GM12878 (cell line): ENCODE data around the gene SYNM. TPM values are rescaled to one million over a fixed set of nuclear protein-coding genes. Genes with fewer than 3 reads are reported as not detected.

Source experiments
- BHLHE40 ChIP-seq, 2 experiments: fragments of 450-650 bp in 1 of 2; IDR thresholded peaks; 2 replicates each; pipeline ENCODE4 v1.6.1; 2011 to 2017; ENCODE audit warnings: low read depth in 2 of 2, borderline replicate concordance in 1 of 2, improper control_type of control experiment in 1 of 2, low read length in 1 of 2, mild to moderate bottlenecking in 1 of 2
- DPF2 ChIP-seq: fragments of 450-650 bp; IDR thresholded peaks from 2 replicates; pipeline ENCODE4 v1.6.1; 2017; ENCODE audit warnings: mild to moderate bottlenecking
- EZH2 ChIP-seq: IDR thresholded peaks from 2 replicates; pipeline ENCODE4 v1.6.1; 2012; ENCODE audit warnings: low read depth, mild to moderate bottlenecking, control low read depth, inconsistent platforms, low read length, borderline replicate concordance; ENCODE audit not compliant: control insufficient read depth
- IKZF1 ChIP-seq: fragments of 450-650 bp; conservative IDR thresholded peaks from 2 replicates; pipeline ENCODE4 v1.6.1; 2017; ENCODE audit warnings: antibody characterized with exemption, mild to moderate bottlenecking
- MXI1 ChIP-seq: fragments of 150-350 bp; IDR thresholded peaks from 2 replicates; pipeline ENCODE4 v1.6.1; 2011; ENCODE audit warnings: low read depth, mild to moderate bottlenecking, inconsistent platforms, low read length, improper control_type of control experiment
- NFYB ChIP-seq: IDR thresholded peaks from 2 replicates; pipeline ENCODE4 v1.6.1; 2011; ENCODE audit warnings: low read depth, mild to moderate bottlenecking, low read length, improper control_type of control experiment, moderate library complexity; ENCODE audit not compliant: insufficient read depth
- NKRF ChIP-seq: fragments of 450-650 bp; conservative IDR thresholded peaks from 2 replicates; pipeline ENCODE4 v1.6.1; 2017; ENCODE audit warnings: mild to moderate bottlenecking, moderate library complexity
- NR2F1 ChIP-seq: fragments of 450-650 bp; conservative IDR thresholded peaks from 2 replicates; pipeline ENCODE4 v1.6.1; 2017; ENCODE audit warnings: mild to moderate bottlenecking
- PBX3 ChIP-seq: IDR thresholded peaks from 2 replicates; pipeline ENCODE4 v1.6.1; 2011; ENCODE audit warnings: mild to moderate bottlenecking, low read depth, low read length, moderate library complexity; ENCODE audit not compliant: insufficient replicate concordance
- POLR2A ChIP-seq: IDR thresholded peaks from 2 replicates; pipeline ENCODE4 v1.6.1; 2011; ENCODE audit warnings: low read depth, mild to moderate bottlenecking, low read length
- POU2F2 ChIP-seq: IDR thresholded peaks from 3 replicates; pipeline ENCODE4 v1.6.1; 2011; ENCODE audit warnings: low read depth, mild to moderate bottlenecking, low read length, borderline replicate concordance
- RAD21 ChIP-seq: IDR thresholded peaks from 2 replicates; pipeline ENCODE4 v1.6.1; 2011; ENCODE audit warnings: mild to moderate bottlenecking, low read depth, low read length, moderate library complexity; ENCODE audit not compliant: insufficient read depth
- RB1 ChIP-seq: fragments of 450-650 bp; formaldehyde crosslinking; IDR thresholded peaks from 2 replicates; pipeline ENCODE4 v1.6.1; 2017; ENCODE audit warnings: mild to moderate bottlenecking, borderline replicate concordance
- RCOR1 ChIP-seq: conservative IDR thresholded peaks from 2 replicates; pipeline ENCODE4 v1.6.1; 2012; ENCODE audit warnings: low read depth, low read length, improper control_type of control experiment
- RUNX3 ChIP-seq: IDR thresholded peaks from 2 replicates; pipeline ENCODE4 v1.6.1; 2012; ENCODE audit warnings: low read length, inconsistent platforms
- STAT3 ChIP-seq: IDR thresholded peaks from 2 replicates; pipeline ENCODE4 v1.6.1; 2011; ENCODE audit warnings: low read depth, low read length, improper control_type of control experiment
- YY1 ChIP-seq: IDR thresholded peaks from 2 replicates; pipeline ENCODE4 v1.6.1; 2011; ENCODE audit warnings: low read depth, mild to moderate bottlenecking, low read length
- ZNF622 ChIP-seq: fragments of 450-650 bp; IDR thresholded peaks from 2 replicates; pipeline ENCODE4 v1.6.1; 2017; ENCODE audit warnings: mild to moderate bottlenecking, inconsistent platforms
- polyA plus RNA-seq, 11 experiments: library from polyadenylated mRNA; depleted of rRNA in 4 of 11; unstranded in 6 of 11; stranded (reverse) in 5 of 11; fragments of >200 nt; fragmentation: Nextera tagmentation in 4 of 11; fragmentation: Illumina TruSeq in 1 of 11; extraction: Ambion mirVana in 4 of 11; extraction: Trizol in 1 of 11; gene quantifications; 1 replicate in 1 of 11; 2 replicates in 10 of 11; pipeline versions ENCODE4 v1.2.1 to v1.2.3, GENCODE V29; 2011 to 2016; ENCODE audit warnings: inconsistent platforms in 2 of 11, missing spikeins in 2 of 11, low read depth in 1 of 11
- total RNA-seq, 4 experiments: library from RNA; depleted of rRNA in 3 of 4; stranded (reverse); fragments of >200 nt in 3 of 4; fragmentation: Illumina TruSeq in 1 of 4; extraction: Trizol in 1 of 4; gene quantifications; 2 replicates each; pipeline versions ENCODE4 v1.2.1 to v1.2.3, GENCODE V29; 2013 to 2021
- TF ChIP-seq, protein P1 (sequence below), 3 experiments: IDR thresholded peaks in 2 of 3; conservative IDR thresholded peaks in 1 of 3; 2 replicates each; pipeline ENCODE4 v1.5.1; 2011; ENCODE audit warnings: low read depth in 3 of 3, low read length in 3 of 3, mild to moderate bottlenecking in 3 of 3, control low read depth in 2 of 3, moderate library complexity in 2 of 3, inconsistent platforms in 1 of 3, mixed read lengths in 1 of 3; ENCODE audit not compliant: control insufficient read depth in 2 of 3, insufficient read depth in 1 of 3; ENCODE audit errors: extremely low read depth in 1 of 3
- TF ChIP-seq, protein P2 (sequence below): IDR thresholded peaks from 2 replicates; pipeline ENCODE4 v1.6.1; 2012; ENCODE audit warnings: low read depth, low read length, improper control_type of control experiment

SYNM gene
- total and polyA plus RNA-seq, 10 of the 15 experiments (the other 5 are each of a cell fraction or from before 2014, with no cell fraction given) = 0.05 to 1.1 (median 0.89) TPM; not detected in 1

GRCh38 chr15:99059010-99059981, 45.6 kb upstream of the SYNM start (continued):
- TF ChIP-seq, protein P1, sequence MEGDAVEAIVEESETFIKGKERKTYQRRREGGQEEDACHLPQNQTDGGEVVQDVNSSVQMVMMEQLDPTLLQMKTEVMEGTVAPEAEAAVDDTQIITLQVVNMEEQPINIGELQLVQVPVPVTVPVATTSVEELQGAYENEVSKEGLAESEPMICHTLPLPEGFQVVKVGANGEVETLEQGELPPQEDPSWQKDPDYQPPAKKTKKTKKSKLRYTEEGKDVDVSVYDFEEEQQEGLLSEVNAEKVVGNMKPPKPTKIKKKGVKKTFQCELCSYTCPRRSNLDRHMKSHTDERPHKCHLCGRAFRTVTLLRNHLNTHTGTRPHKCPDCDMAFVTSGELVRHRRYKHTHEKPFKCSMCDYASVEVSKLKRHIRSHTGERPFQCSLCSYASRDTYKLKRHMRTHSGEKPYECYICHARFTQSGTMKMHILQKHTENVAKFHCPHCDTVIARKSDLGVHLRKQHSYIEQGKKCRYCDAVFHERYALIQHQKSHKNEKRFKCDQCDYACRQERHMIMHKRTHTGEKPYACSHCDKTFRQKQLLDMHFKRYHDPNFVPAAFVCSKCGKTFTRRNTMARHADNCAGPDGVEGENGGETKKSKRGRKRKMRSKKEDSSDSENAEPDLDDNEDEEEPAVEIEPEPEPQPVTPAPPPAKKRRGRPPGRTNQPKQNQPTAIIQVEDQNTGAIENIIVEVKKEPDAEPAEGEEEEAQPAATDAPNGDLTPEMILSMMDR (IDR thresholded peaks at IDR 0.05 in 2 of 3, conservative IDR thresholded peaks at IDR 0.05 in 1 of 3; ENCODE audit: control insufficient read depth in 2 of 3, extremely low read depth in 1 of 3, insufficient read depth in 1 of 3, low read depth in 3 of 3, low read length in 3 of 3) = peak; percentile 57 to 71 (median 67); a peak in 5 of 6 replicates
- peak; percentile 57 for TF ChIP-seq IKZF1
- TF ChIP-seq POU2F2 = 0 out of 3 replicates have a peak, but pooled peaks have one; percentile 23
- peak; percentile 73 for TF ChIP-seq YY1
- peak; percentile 71 for TF ChIP-seq DPF2
- TF ChIP-seq MXI1 = no peak
- no peak for TF ChIP-seq RCOR1
- no peak for TF ChIP-seq ZNF622
- TF ChIP-seq NFYB = no peak
- no peak for TF ChIP-seq POLR2A
- no peak for TF ChIP-seq NKRF
- TF ChIP-seq RAD21 = peak; percentile 81
- TF ChIP-seq BHLHE40 (IDR thresholded peaks at IDR 0.05; ENCODE audit: borderline replicate concordance in 1 of 2, low read depth in 2 of 2, low read length in 1 of 2) = peak; percentile 28 to 53; a peak in 2 of 4 replicates
- TF ChIP-seq, protein P2, sequence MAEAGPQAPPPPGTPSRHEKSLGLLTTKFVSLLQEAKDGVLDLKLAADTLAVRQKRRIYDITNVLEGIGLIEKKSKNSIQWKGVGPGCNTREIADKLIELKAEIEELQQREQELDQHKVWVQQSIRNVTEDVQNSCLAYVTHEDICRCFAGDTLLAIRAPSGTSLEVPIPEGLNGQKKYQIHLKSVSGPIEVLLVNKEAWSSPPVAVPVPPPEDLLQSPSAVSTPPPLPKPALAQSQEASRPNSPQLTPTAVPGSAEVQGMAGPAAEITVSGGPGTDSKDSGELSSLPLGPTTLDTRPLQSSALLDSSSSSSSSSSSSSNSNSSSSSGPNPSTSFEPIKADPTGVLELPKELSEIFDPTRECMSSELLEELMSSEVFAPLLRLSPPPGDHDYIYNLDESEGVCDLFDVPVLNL = no peak
- no peak for TF ChIP-seq STAT3
- peak; percentile 34; the same call in 1 of the 2 replicates for TF ChIP-seq RUNX3
- peak; percentile 75; the same call in 1 of the 2 replicates for TF ChIP-seq RB1
- TF ChIP-seq EZH2 = no peak
- TF ChIP-seq PBX3 = no peak
- TF ChIP-seq NR2F1 = peak; percentile 41; the same call in 1 of the 2 replicates
